Trophoblast cell (in vitro differentiated cells and primary cell): ENCODE data around the gene FOXM1.
"Not testable (repeated sequence)": the region's sequence is repeated elsewhere in the genome, so short reads cannot be mapped to it uniquely, and the experiment has no call there.

Experiments used
- DNase-seq, 2 donors: peaks; one replicate each; pipeline ENCODE4 v3.0.0-alpha.2; 2016
- H2AFZ ChIP-seq: 2 replicates; pipeline ENCODE4 v1.6.1; 2013; ENCODE audit warnings: low read length, moderate library complexity, mild to moderate bottlenecking; ENCODE audit not compliant: insufficient read depth, poor library complexity
- H2AK5ac ChIP-seq: 2 replicates; pipeline ENCODE4 v1.6.1; 2013; ENCODE audit warnings: mild to moderate bottlenecking, low read length
- H2BK120ac ChIP-seq: 2 replicates; pipeline ENCODE4 v1.6.1; 2013; ENCODE audit warnings: low read length, mild to moderate bottlenecking, moderate library complexity; ENCODE audit not compliant: insufficient read depth, poor library complexity
- H2BK12ac ChIP-seq: 2 replicates; pipeline ENCODE4 v1.6.1; 2013; ENCODE audit warnings: mild to moderate bottlenecking, low read length, moderate library complexity
- H2BK5ac ChIP-seq: 2 replicates; pipeline ENCODE4 v1.6.1; 2013; ENCODE audit warnings: low read length, low read depth, moderate library complexity, mild to moderate bottlenecking; ENCODE audit not compliant: poor library complexity
- H3K14ac ChIP-seq: 2 replicates; pipeline ENCODE4 v1.6.1; 2013; ENCODE audit warnings: mild to moderate bottlenecking, low read length
- H3K18ac ChIP-seq: 2 replicates; pipeline ENCODE4 v1.6.1; 2013; ENCODE audit warnings: mild to moderate bottlenecking, low read length
- H3K23ac ChIP-seq: 2 replicates; pipeline ENCODE4 v1.6.1; 2013; ENCODE audit warnings: low read length
- H3K27ac ChIP-seq: 2 replicates; pipeline ENCODE4 v1.5.1; 2013; ENCODE audit warnings: low read depth, mild to moderate bottlenecking, inconsistent platforms, low read length, moderate library complexity
- H3K27me3 ChIP-seq: 2 replicates; pipeline ENCODE4 v1.6.1; 2013; ENCODE audit warnings: inconsistent platforms, mild to moderate bottlenecking, low read length, moderate library complexity; ENCODE audit not compliant: insufficient read depth
- H3K36me3 ChIP-seq, 2 experiments: 1 replicate in 1 of 2; 2 replicates in 1 of 2; pipeline ENCODE4 v1.6.1; 2013; ENCODE audit warnings: low read length in 2 of 2, mild to moderate bottlenecking in 2 of 2, moderate library complexity in 1 of 2; ENCODE audit not compliant: insufficient read depth in 2 of 2, control insufficient read depth in 1 of 2
- H3K4ac ChIP-seq: 2 replicates; pipeline ENCODE4 v1.6.1; 2013; ENCODE audit warnings: low read depth, mild to moderate bottlenecking, low read length, moderate library complexity
- H3K4me1 ChIP-seq, 2 experiments: 1 replicate in 1 of 2; 2 replicates in 1 of 2; pipeline ENCODE4 v1.6.1; 2013; ENCODE audit warnings: low read length in 2 of 2, mild to moderate bottlenecking in 2 of 2, moderate library complexity in 1 of 2; ENCODE audit not compliant: insufficient read depth in 2 of 2, control insufficient read depth in 1 of 2
- H3K4me2 ChIP-seq: 2 replicates; pipeline ENCODE4 v1.6.1; 2013; ENCODE audit warnings: inconsistent platforms, mild to moderate bottlenecking, low read length, moderate library complexity
- H3K4me3 ChIP-seq: 2 replicates; pipeline ENCODE4 v1.5.1; 2013; ENCODE audit warnings: mild to moderate bottlenecking, low read depth, low read length, inconsistent platforms
- H3K79me1 ChIP-seq: one replicate; pipeline ENCODE4 v1.6.1; 2013; ENCODE audit warnings: low read length
- H3K79me2 ChIP-seq: 2 replicates; pipeline ENCODE4 v1.6.1; 2013; ENCODE audit warnings: low read length, mild to moderate bottlenecking; ENCODE audit not compliant: control insufficient read depth, insufficient read depth, poor library complexity
- H3K9ac ChIP-seq: 2 replicates; pipeline ENCODE4 v1.6.1; 2013; ENCODE audit warnings: mild to moderate bottlenecking, low read length
- H3K9me3 ChIP-seq: 2 replicates; pipeline ENCODE4 v1.6.1; 2013; ENCODE audit warnings: low read depth, mild to moderate bottlenecking, control low read depth, inconsistent platforms, low read length; ENCODE audit not compliant: insufficient read depth
- H4K12ac ChIP-seq: 2 replicates; pipeline ENCODE4 v1.6.1; 2013; ENCODE audit warnings: low read depth, mild to moderate bottlenecking, low read length, moderate library complexity
- H4K8ac ChIP-seq: 2 replicates; pipeline ENCODE4 v1.6.1; 2013; ENCODE audit warnings: low read depth, mild to moderate bottlenecking, low read length, moderate library complexity
- H4K91ac ChIP-seq: one replicate; pipeline ENCODE4 v1.6.1; 2013; ENCODE audit warnings: low read depth, mild to moderate bottlenecking, low read length, moderate library complexity
- WGBS: extraction: QIAGEN DNeasy Blood & Tissue Kit; methylation state at CpG from one replicate; pipeline ENCODE4 v1.1.7; 2013; ENCODE audit warnings: missing lambda C conversion rate; ENCODE audit not compliant: insufficient read length, insufficient coverage; ENCODE audit errors: extremely low coverage; 5-methylcytosine and 5-hydroxymethylcytosine counted together

Gene FOXM1

DNA sequence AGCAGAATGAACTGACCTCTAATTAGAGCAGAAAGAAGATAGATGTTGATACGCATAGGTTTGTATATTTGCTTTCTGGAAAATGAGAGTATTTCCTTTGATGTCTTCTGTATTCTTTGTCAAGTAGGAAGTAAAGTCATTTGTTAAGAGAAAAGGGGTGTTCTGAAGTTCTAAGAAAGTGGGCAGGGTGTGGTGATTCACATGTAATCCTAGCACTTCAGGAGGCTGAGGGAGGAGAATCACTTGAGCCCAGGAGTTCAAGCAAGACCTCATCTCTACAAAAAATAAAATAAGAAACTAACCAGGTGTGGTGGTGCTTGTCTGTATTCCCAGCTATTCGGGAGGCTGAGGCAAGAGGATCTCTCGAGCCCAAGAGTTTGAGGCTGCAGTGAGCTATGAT, 2.9 kb upstream of the FOXM1 start:
- Histone ChIP-seq H4K8ac (no peak overlapping the region), H2AK5ac (no peak overlapping the region), H2AFZ (no peak overlapping the region), H3K14ac (no peak overlapping the region), H3K79me2 (peaks cover 13% of the 10 kb centered on the region), H3K9me3 (no peaks in the 10 kb centered on the region), H3K4me1 (peaks cover 5 to 9% of the 10 kb centered on the region in 2 experiments), H3K36me3 (peaks cover 0 to 3% of the 10 kb centered on the region in 2 experiments), H2BK120ac (no peak overlapping the region), H3K9ac (no peak overlapping the region), H3K18ac (no peak overlapping the region), H4K12ac (no peak overlapping the region), H3K27ac (no peak overlapping the region), H4K91ac (no peak overlapping the region), H3K23ac (no peak overlapping the region), H3K27me3 (no peaks in the 10 kb centered on the region), H2BK12ac (no peak overlapping the region), H2BK5ac (no peak overlapping the region), H3K79me1 (peaks cover 12% of the 10 kb centered on the region), H3K4ac (peak overlapping the region; percentile 44), H3K4me3 (no peak overlapping the region), H3K4me2 (no peak overlapping the region)
- WGBS: no CpG with 5 or more reads among the region's 3 CpGs
- DNase-seq: no peak

DNA sequence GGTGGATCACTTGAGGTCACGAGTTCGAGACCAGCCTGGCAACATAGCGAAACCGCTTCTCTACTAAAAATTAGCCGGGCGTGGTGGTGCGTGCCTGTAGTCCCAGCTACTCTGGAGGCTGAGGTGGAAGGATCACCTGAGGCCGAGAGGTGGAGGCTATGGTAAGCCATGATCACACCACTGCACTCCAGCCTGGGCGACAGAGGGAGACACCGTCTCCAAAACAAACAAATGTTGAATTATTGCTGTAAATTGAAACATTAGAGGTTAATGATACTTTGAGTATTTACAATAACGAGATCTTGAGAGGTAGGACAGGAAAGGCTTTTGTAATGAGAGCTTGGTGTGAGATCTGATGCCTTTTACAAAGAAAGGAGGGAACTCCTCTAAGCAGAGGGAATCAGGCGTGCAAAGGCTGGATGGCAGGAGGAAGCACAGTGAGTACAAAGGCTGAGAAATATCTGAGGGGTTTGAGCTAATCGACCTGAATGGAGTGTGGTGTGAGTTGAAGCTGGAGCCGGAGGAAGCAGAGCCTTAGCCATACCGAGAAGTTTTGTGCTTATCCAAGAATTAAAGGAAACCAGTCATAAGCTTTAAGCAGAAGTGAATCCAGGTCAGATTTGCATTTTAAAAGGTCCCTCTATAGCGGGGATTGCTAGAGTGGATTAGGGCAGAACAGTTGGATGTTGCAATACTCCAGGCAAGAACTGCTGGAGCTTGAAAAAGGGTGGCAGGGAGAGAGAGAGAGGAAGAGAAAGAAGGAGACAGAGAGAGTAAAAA, 1.2 kb upstream of the FOXM1 start:
- Histone ChIP-seq H3K79me2 (peaks cover 13% of the 10 kb centered on the region), H2BK120ac (no peak overlapping the region), H3K4ac (peak overlapping the region; percentile 95), H4K12ac (peak overlapping the region; percentile 90), H3K27me3 (no peaks in the 10 kb centered on the region), H2BK5ac (no peak overlapping the region), H2BK12ac (no peak overlapping the region), H3K23ac (no peak overlapping the region), H3K9me3 (no peaks in the 10 kb centered on the region), H4K91ac (peak overlapping the region; percentile 88), H3K79me1 (peaks cover 12% of the 10 kb centered on the region), H2AK5ac (peak overlapping the region; percentile 84), H3K36me3 (peaks cover 8 to 12% of the 10 kb centered on the region in 2 experiments), H4K8ac (peak overlapping the region; percentile 92), H3K4me2 (peak overlapping the region; percentile 72), H2AFZ (no peak overlapping the region), H3K14ac (peak overlapping the region; percentile 93), H3K9ac (no peak overlapping the region), H3K27ac (no peak overlapping the region), H3K4me1 (peaks cover 5 to 9% of the 10 kb centered on the region in 2 experiments), H3K18ac (peak overlapping the region; percentile 39), H3K4me3 (peak overlapping the region; percentile 98)
- WGBS: no CpG with 5 or more reads among the region's 16 CpGs
- DNase-seq: peak in 1 of 2 donors; percentile 18

DNA sequence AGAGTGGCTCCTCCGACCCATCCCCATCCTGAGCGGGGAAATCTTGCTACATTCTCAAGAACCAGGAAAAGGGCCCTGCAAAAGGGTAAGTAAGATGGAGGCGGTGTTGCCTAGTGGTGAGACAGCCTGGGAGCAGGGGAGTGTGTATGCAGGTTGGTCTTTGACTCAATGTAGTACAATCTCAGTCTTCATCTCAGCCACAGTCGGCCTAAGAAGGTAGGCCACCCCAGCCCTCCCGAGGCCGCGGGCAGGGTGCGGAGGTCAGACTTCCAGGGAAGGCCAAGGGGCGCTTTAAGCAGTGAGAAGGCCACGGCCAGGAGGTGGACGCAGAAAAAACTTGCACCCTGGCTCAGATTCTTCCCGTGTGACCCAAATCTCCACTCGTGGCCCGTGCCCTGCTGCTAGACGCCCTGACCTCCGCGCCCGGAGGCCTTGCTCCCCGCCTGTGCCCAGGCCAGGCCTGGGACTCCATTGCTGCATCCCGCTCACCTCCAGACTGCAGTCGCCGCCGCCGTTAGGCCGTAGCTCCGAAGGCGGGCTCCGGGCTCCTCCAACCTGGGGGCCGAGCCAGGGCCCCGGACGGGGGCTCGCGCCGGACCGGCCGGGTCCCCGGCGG, 435 bp downstream of the FOXM1 start:
- no peaks in the 10 kb centered on the region for H3K27me3 ChIP-seq
- peak overlapping the region; percentile 79 for H4K91ac ChIP-seq
- no peaks in the 10 kb centered on the region for H3K9me3 ChIP-seq
- H2AFZ ChIP-seq: peak overlapping the region; percentile 30
- H2AK5ac ChIP-seq: peak overlapping the region; percentile 49
- peak overlapping the region; percentile 31 for H3K27ac ChIP-seq
- H3K18ac ChIP-seq: peak overlapping the region; percentile 90
- no peak overlapping the region for H3K23ac ChIP-seq
- H2BK120ac ChIP-seq: peak overlapping the region; percentile 67
- H3K4me1 ChIP-seq: peaks cover 5 to 9% of the 10 kb centered on the region in 2 experiments
- H3K14ac ChIP-seq: peak overlapping the region; percentile 89
- WGBS: no CpG with 5 or more reads among the region's 38 CpGs
- H4K8ac ChIP-seq: peak overlapping the region; percentile 56
- peak overlapping the region; percentile 86 for H3K4me3 ChIP-seq
- peaks cover 13% of the 10 kb centered on the region for H3K79me2 ChIP-seq
- peak overlapping the region; percentile 42 for H2BK5ac ChIP-seq
- peak overlapping the region; percentile 94 for H3K4me2 ChIP-seq
- H3K9ac ChIP-seq: peak overlapping the region; percentile 77
- no peak for DNase-seq
- H4K12ac ChIP-seq: peak overlapping the region; percentile 1
- H2BK12ac ChIP-seq: no peak overlapping the region
- peaks cover 18% of the 10 kb centered on the region in 2 experiments for H3K36me3 ChIP-seq
- H3K4ac ChIP-seq: peak overlapping the region; percentile 93
- H3K79me1 ChIP-seq: peaks cover 12% of the 10 kb centered on the region

DNA sequence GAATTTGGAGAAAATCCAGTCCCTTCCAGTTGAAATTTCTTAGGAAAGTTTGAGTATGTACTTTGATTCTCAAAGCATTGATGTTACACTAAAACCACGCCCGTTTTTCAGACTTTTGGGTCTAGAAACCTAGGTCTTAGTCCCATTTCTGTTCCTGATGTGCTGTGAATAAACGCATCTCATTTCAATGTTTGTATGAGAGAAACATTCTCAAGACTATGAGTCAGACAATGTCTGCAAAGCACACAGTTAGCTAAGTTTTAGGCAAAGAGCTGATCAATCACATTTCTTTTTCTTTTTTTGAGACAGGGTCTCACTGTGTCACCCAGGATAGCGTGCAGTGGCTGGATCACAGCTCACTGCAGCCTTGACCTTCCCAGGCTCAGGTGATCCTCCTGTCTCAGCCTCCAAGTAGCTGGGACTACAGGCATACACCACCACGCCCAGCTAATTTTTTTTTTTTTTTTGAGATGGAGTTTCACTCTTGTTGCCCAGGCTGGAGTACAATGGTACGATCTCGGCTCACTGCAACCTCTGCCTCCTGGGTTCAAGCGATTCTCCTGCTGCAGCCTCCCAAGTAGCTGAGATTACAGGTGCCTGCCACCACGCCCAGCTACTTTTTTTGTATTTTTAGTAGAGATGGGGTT, 7.9 kb downstream of the FOXM1 start:
- not testable (repeated sequence) for H4K8ac ChIP-seq, H2AK5ac ChIP-seq, DNase-seq, H2BK12ac ChIP-seq, H3K4me2 ChIP-seq, H4K12ac ChIP-seq, H2BK120ac ChIP-seq, H4K91ac ChIP-seq, H3K27me3 ChIP-seq, H3K4me3 ChIP-seq, H2AFZ ChIP-seq, H3K27ac ChIP-seq, H3K14ac ChIP-seq, H2BK5ac ChIP-seq, H3K9ac ChIP-seq, H3K79me1 ChIP-seq, H3K4me1 ChIP-seq, H3K79me2 ChIP-seq, H3K9me3 ChIP-seq, H3K18ac ChIP-seq, H3K4ac ChIP-seq, H3K23ac ChIP-seq
- H3K36me3 ChIP-seq: peaks cover 56 to 59% of the 10 kb centered on the region in 2 experiments
- no CpG with 5 or more reads among the region's 9 CpGs for WGBS
